Ectodermal cell (in vitro differentiated cells): ENCODE data around the gene TBC1D22B. TPM values are rescaled to one million over a fixed set of nuclear protein-coding genes. Genes with fewer than 3 reads are reported as not detected.
A peak's percentile ranks its signal among the peaks of the same experiment; 100 is the strongest.

Experiments used
- H3K27ac ChIP-seq: 2 replicates; pipeline ENCODE4 v1.7.0; 2013; ENCODE audit warnings: mild to moderate bottlenecking, low read depth, low read length; ENCODE audit not compliant: insufficient read depth, poor library complexity, severe bottlenecking
- H3K27me3 ChIP-seq: 2 replicates; pipeline ENCODE4 v1.7.0; 2013; ENCODE audit warnings: mild to moderate bottlenecking, low read length; ENCODE audit not compliant: insufficient read depth, control insufficient read depth, poor library complexity, severe bottlenecking
- H3K36me3 ChIP-seq: one replicate; pipeline ENCODE4 v1.7.0; 2013; ENCODE audit warnings: low read length; ENCODE audit not compliant: control insufficient read depth, insufficient read depth
- H3K4me1 ChIP-seq: one replicate; pipeline ENCODE4 v1.7.0; 2013; ENCODE audit warnings: low read length; ENCODE audit not compliant: control insufficient read depth, insufficient read depth
- H3K4me3 ChIP-seq: 2 replicates; pipeline ENCODE4 v1.7.0; 2013; ENCODE audit warnings: low read depth, low read length, control low read depth; ENCODE audit not compliant: insufficient read depth
- H3K9me3 ChIP-seq: 2 replicates; pipeline ENCODE4 v1.7.0; 2013; ENCODE audit warnings: mild to moderate bottlenecking, low read length, moderate library complexity; ENCODE audit not compliant: control insufficient read depth
- WGBS, 2 experiments: methylation state at CpG; one replicate each; pipeline ENCODE4 v1.1.7; 2013; ENCODE audit warnings: missing lambda C conversion rate in 2 of 2; 5-methylcytosine and 5-hydroxymethylcytosine counted together
- polyA plus RNA-seq, 4 experiments: library from polyadenylated mRNA; stranded (reverse); fragments of 50-300 nt; gene quantifications; one replicate each; pipeline ENCODE4 v1.2.3, GENCODE V29; 2013

TBC1D22B gene
- 19.7 TPM for polyA plus RNA-seq (2013, experiment 1 of 4)
- 19.5 TPM for polyA plus RNA-seq (2013, experiment 2 of 4)
- 14.8 TPM for polyA plus RNA-seq (2013, experiment 3 of 4)
- 16.9 TPM for polyA plus RNA-seq (2013, experiment 4 of 4)

GRCh38 chr6:37257634-37258404 is at the start of gene TBC1D22B, which contains the start of gene TMEM217:
Gene TBC1D22B (plus strand): TSS chr6:37257772. CDS start chr6:37257918, 146 bp downstream.
Gene TMEM217 (minus strand): TSS chr6:37258144. CDS start chr6:37219030, 39,114 bp downstream.
- Histone ChIP-seq H3K9me3 (no peaks in the 10 kb centered on the region), H3K27me3 (no peaks in the 10 kb centered on the region), H3K27ac (peak within 1 kb of the TSS; percentile 95), H3K36me3 (no peaks in the 10 kb centered on the region), H3K4me3 (peak within 1 kb of the TSS; percentile 91), H3K4me1 (peaks cover 5% of the 10 kb centered on the region)
- WGBS, 2 experiments: 0 to 1% methylated on average over 44 of the region's 45 CpGs

- Histone ChIP-seq H3K4me3 (no peak overlapping the region), H3K36me3 (no peaks in the 10 kb centered on the region), H3K27me3 (no peaks in the 10 kb centered on the region), H3K4me1 (no peaks in the 10 kb centered on the region), H3K9me3 (no peaks in the 10 kb centered on the region), H3K27ac (no peak overlapping the region)
- WGBS, 2 experiments: 64 to 65% methylated on average over 7 of the region's 7 CpGs
Measured at GRCh38 chr6:37207903-37208456, 49.6 kb upstream of the TBC1D22B start.

- no peaks in the 10 kb centered on the region for H3K4me1 ChIP-seq
- H3K9me3 ChIP-seq: no peaks in the 10 kb centered on the region
- WGBS, 2 experiments: 92 to 93% methylated on average over 7 of the region's 7 CpGs
- H3K4me3 ChIP-seq: no peak overlapping the region
- H3K36me3 ChIP-seq: no peaks in the 10 kb centered on the region
- H3K27me3 ChIP-seq: no peaks in the 10 kb centered on the region
- H3K27ac ChIP-seq: no peak overlapping the region
Measured at GRCh38 chr6:37208793-37209192, 48.8 kb upstream of the TBC1D22B start.

- Histone ChIP-seq H3K9me3 (no peaks in the 10 kb centered on the region), H3K4me3 (no peak overlapping the region), H3K27me3 (no peaks in the 10 kb centered on the region), H3K4me1 (no peaks in the 10 kb centered on the region), H3K27ac (no peak overlapping the region), H3K36me3 (no peaks in the 10 kb centered on the region)
- WGBS, 2 experiments: 94% methylated on average over 12 of the region's 12 CpGs
Measured at GRCh38 chr6:37209461-37210205, 47.9 kb upstream of the TBC1D22B start.

- Histone ChIP-seq H3K9me3 (no peaks in the 10 kb centered on the region), H3K27ac (no peak overlapping the region), H3K4me3 (no peak overlapping the region), H3K36me3 (no peaks in the 10 kb centered on the region), H3K27me3 (no peaks in the 10 kb centered on the region), H3K4me1 (no peaks in the 10 kb centered on the region)
- WGBS, 2 experiments: 69 to 72% methylated on average over 6 to 7 of the region's 7 CpGs
Measured at GRCh38 chr6:37210313-37210968, 47.1 kb upstream of the TBC1D22B start.

GRCh38 chr6:37212268-37212667 is 45.3 kb upstream of the TBC1D22B start:
- no peak overlapping the region for H3K4me3 ChIP-seq
- no peaks in the 10 kb centered on the region for H3K4me1 ChIP-seq
- 94 to 95% methylated on average over 9 of the region's 9 CpGs for WGBS, 2 experiments

GRCh38 chr6:37218061-37218460 is 39.5 kb upstream of the TBC1D22B start:
- 93% methylated on average over 6 of the region's 6 CpGs for WGBS, 2 experiments
- no peak overlapping the region for H3K27ac ChIP-seq
- H3K36me3 ChIP-seq: no peaks in the 10 kb centered on the region
- no peaks in the 10 kb centered on the region for H3K9me3 ChIP-seq
- no peaks in the 10 kb centered on the region for H3K4me1 ChIP-seq
- H3K4me3 ChIP-seq: no peak overlapping the region
- H3K27me3 ChIP-seq: no peaks in the 10 kb centered on the region

More at GRCh38 chr6:37212268-37212667, 45.3 kb upstream of the TBC1D22B start:
- no peaks in the 10 kb centered on the region for H3K36me3 ChIP-seq
- H3K27ac ChIP-seq: no peak overlapping the region
- H3K27me3 ChIP-seq: no peaks in the 10 kb centered on the region
- H3K9me3 ChIP-seq: no peaks in the 10 kb centered on the region

- Histone ChIP-seq H3K27ac (no peak overlapping the region), H3K4me3 (no peak overlapping the region), H3K27me3 (no peaks in the 10 kb centered on the region), H3K36me3 (no peaks in the 10 kb centered on the region), H3K4me1 (no peaks in the 10 kb centered on the region), H3K9me3 (no peaks in the 10 kb centered on the region)
- 92 to 93% methylated on average over 8 of the region's 8 CpGs for WGBS, 2 experiments
Measured at GRCh38 chr6:37218511-37218910, 39.1 kb upstream of the TBC1D22B start.

GRCh38 chr6:37221585-37222124 is 35.9 kb upstream of the TBC1D22B start:
- H3K36me3 ChIP-seq: no peaks in the 10 kb centered on the region
- WGBS, 2 experiments: 43 to 50% methylated on average over 6 of the region's 6 CpGs
- H3K4me3 ChIP-seq: peak overlapping the region; percentile 42
- no peaks in the 10 kb centered on the region for H3K4me1 ChIP-seq
- no peak overlapping the region for H3K27ac ChIP-seq
- no peaks in the 10 kb centered on the region for H3K27me3 ChIP-seq
- no peaks in the 10 kb centered on the region for H3K9me3 ChIP-seq
